NCI-H1048 (cell line): Measurements from ENCODE around the gene SF3B3.

Source experiments
- DNase-seq: peaks from one replicate; lab custom pipeline; 2025; lab: John Stamatoyannopoulos, UW

Gene SF3B3

GRCh38 chr16:70590722-70591415 lies 67.3 kb downstream of the SF3B3 start:
- no peak for DNase-seq

- no peak for DNase-seq
These were observed 68.0 kb downstream of the SF3B3 start for GRCh38 chr16:70591615-70592014.

GRCh38 chr16:70592106-70592571 lies 68.5 kb downstream of the SF3B3 start:
- DNase-seq: no peak

GRCh38 chr16:70593544-70593943 lies 69.9 kb downstream of the SF3B3 start:
- DNase-seq: no peak

- DNase-seq: no peak
These were observed 71.0 kb downstream of the SF3B3 start for GRCh38 chr16:70594569-70594968.

- no peak for DNase-seq
These were observed 73.7 kb downstream of the SF3B3 start for GRCh38 chr16:70597135-70597835.

GRCh38 chr16:70598937-70599503 lies 75.4 kb downstream of the SF3B3 start:
- no peak for DNase-seq

GRCh38 chr16:70600730-70601129 lies 77.1 kb downstream of the SF3B3 start:
- no peak for DNase-seq

- no peak for DNase-seq
These were observed 78.3 kb downstream of the SF3B3 start for GRCh38 chr16:70601576-70602575.

- no peak for DNase-seq
These were observed 79.2 kb downstream of the SF3B3 start for GRCh38 chr16:70602831-70603230.

- no peak for DNase-seq
These were observed 81.0 kb downstream of the SF3B3 start for GRCh38 chr16:70604407-70605282.

- no peak for DNase-seq
These were observed 81.7 kb downstream of the SF3B3 start for GRCh38 chr16:70605283-70605657.

GRCh38 chr16:70608521-70608920 lies 84.9 kb downstream of the SF3B3 start:
- no peak for DNase-seq

- DNase-seq: no peak
These were observed 86.9 kb downstream of the SF3B3 start for GRCh38 chr16:70610273-70611223.

- no peak for DNase-seq
These were observed 87.6 kb downstream of the SF3B3 start for GRCh38 chr16:70611224-70611598.

GRCh38 chr16:70611785-70612303 lies 88.2 kb downstream of the SF3B3 start:
- no peak for DNase-seq

- DNase-seq: no peak
These were observed 89.3 kb downstream of the SF3B3 start for GRCh38 chr16:70612931-70613330.

- no peak for DNase-seq
These were observed 90.8 kb downstream of the SF3B3 start for GRCh38 chr16:70614208-70614951.

- no peak for DNase-seq
These were observed 92.3 kb downstream of the SF3B3 start for GRCh38 chr16:70615945-70616344.
